Right lobe of liver (tissue), 6 donors: ENCODE results near the gene COLGALT1. TPM values are rescaled to one million over a fixed set of nuclear protein-coding genes. Genes with fewer than 3 reads are reported as not detected.

Experiments used
- ATAC-seq, 4 donors: fragments of 200-7000 bp; cut with Tn5 transposase; one replicate each; pipeline ENCODE4 v1.9.1; 2020; ENCODE audit warnings: mild to moderate bottlenecking in 4 of 4, moderate library complexity in 4 of 4
- DNase-seq, 3 donors: peaks; one replicate each; pipeline ENCODE4 v3.0.0-alpha.2; 2020
- H3K27ac ChIP-seq, 3 donors: fragments of 200-600 bp; one replicate each; pipeline ENCODE4 v1.8.0; 2022
- H3K27me3 ChIP-seq, 2 donors: fragments of 200-600 bp; one replicate each; pipeline ENCODE4 v1.8.0; 2022
- H3K36me3 ChIP-seq, 4 donors: fragments of 200-600 bp; sonication (generic) in 1 of 4; one replicate each; pipeline versions ENCODE4 v1.5.1 to v1.8.0; 2017 to 2022; ENCODE audit warnings: control low read depth in 1 of 4
- H3K4me1 ChIP-seq, 4 donors: fragments of 200-600 bp; sonication (generic) in 1 of 4; one replicate each; pipeline versions ENCODE4 v1.5.1 to v1.8.0; 2017 to 2022; ENCODE audit warnings: control low read depth in 1 of 4
- H3K4me3 ChIP-seq, 3 donors: fragments of 200-600 bp; one replicate each; pipeline ENCODE4 v1.8.0; 2022
- H3K9me3 ChIP-seq, 4 donors: fragments of 200-600 bp; sonication (generic) in 1 of 4; one replicate each; pipeline versions ENCODE4 v1.5.1 to v1.8.0; 2017 to 2022; ENCODE audit warnings: control low read depth in 1 of 4
- POLR2A ChIP-seq: fragments of 450-650 bp; IDR thresholded peaks from one replicate; pipeline ENCODE4 v1.6.1; 2017; ENCODE audit warnings: antibody characterized with exemption, mild to moderate bottlenecking
- WGBS: methylation state at CpG from one replicate; pipeline ENCODE4 v1.1.6; 2018; ENCODE audit warnings: low coverage, low lambda C conversion rate; ENCODE audit not compliant: insufficient coverage; ENCODE audit errors: missing lambda C conversion rate; 5-methylcytosine and 5-hydroxymethylcytosine counted together
- intact Hi-C, 2 donors: fragments of 100-400 bp; cut with DNase I; formaldehyde crosslinking; loops; one replicate each; pipeline versions ENCODE4 v1.11.2 to v1.14.1; 2022
- total RNA-seq, 6 experiments: library from RNA; depleted of rRNA in 2 of 6; stranded (reverse); fragments of >200 nt in 2 of 6; fragmentation: NEBNext Ultra II Directional in 3 of 6; extraction: Animal tissue kit (Norgen Biotek cat#: 25700) in 3 of 6; gene quantifications; one replicate each; pipeline versions ENCODE4 v1.1.0 to v1.2.4, GENCODE V29; 2016 to 2023
- TF ChIP-seq, protein P1 (sequence below), 4 donors: fragments of 200-600 bp in 3 of 4; fragments of 450-650 bp in 1 of 4; IDR thresholded peaks; one replicate each; pipeline versions ENCODE4 v1.5.1 to v1.8.0; 2016 to 2022; ENCODE audit warnings: antibody characterized with exemption in 4 of 4, mild to moderate bottlenecking in 2 of 4
- donor health status: DM: no; HTN: yes; CAD: no.
- donor health status: DM: no; HTN: no; CAD: no.
- donor health status: DM: no; HTN: no; CAD: no.
- donor health status: DM: no; HTN: yes; CAD: no.
- donor health status: DM: no; HTN: yes; CAD: no.

The COLGALT1 gene
- total RNA-seq, 6 experiments from 2014 or later = 23.2 to 36.8 (median 31.1) TPM

DNA sequence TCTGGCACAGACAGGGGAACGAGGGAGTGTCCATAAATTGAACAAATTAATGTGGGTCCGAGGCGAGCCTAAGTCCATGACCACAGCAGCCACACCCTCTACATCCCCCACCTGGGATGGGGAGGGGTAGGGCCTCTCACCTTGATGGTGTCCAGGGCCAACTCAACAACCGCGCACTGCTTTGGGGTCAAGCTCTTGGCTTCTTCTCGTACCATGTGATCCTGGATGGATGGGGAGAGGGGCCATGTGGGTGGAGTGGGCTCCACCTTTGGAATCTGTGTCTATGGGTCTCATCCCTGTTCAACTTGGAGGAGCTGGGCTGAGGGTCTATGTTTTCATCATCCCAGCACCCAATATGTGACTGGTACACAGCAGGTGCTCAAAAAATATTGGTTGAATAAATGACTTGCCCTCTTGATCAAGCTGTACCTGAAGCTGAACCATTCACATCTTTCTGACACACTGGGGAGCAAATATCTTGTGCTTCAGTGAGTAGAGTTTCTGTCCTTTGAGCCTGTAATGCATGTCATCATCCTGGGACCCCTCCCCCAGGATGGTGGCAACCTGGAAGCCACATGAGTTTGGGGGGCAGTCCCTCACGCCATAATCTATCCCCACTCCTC lies 62.9 kb downstream of the COLGALT1 start:
- TF ChIP-seq, protein P1, sequence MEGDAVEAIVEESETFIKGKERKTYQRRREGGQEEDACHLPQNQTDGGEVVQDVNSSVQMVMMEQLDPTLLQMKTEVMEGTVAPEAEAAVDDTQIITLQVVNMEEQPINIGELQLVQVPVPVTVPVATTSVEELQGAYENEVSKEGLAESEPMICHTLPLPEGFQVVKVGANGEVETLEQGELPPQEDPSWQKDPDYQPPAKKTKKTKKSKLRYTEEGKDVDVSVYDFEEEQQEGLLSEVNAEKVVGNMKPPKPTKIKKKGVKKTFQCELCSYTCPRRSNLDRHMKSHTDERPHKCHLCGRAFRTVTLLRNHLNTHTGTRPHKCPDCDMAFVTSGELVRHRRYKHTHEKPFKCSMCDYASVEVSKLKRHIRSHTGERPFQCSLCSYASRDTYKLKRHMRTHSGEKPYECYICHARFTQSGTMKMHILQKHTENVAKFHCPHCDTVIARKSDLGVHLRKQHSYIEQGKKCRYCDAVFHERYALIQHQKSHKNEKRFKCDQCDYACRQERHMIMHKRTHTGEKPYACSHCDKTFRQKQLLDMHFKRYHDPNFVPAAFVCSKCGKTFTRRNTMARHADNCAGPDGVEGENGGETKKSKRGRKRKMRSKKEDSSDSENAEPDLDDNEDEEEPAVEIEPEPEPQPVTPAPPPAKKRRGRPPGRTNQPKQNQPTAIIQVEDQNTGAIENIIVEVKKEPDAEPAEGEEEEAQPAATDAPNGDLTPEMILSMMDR (IDR thresholded peaks at IDR 0.05) = no peak
- no peak for TF ChIP-seq POLR2A
- intact Hi-C loops = no loop called here
- H3K4me3 ChIP-seq = no peak overlapping the region

DNA sequence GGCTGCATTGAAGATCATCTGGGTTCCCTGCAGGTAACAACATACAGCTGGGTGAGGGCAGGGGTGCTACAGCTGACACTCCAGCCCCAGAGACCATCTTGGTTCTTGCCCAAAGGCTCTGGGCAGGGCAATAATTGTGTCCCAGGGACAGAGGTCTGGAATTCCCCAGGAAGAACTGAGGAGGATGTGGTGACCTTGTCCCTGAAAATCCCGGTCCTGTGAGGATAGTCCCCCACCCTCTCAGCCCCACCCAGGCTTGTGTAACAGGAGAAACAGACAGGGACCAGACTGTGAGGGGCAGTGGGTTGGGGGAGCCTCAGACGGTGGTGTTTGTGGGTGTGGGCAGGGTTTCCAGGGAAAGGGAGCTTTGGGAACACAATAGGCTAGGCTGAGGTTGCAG lies 63.5 kb downstream of the COLGALT1 start:
- WGBS = 13% methylated on average over 2 of the region's 2 CpGs
- Histone ChIP-seq H3K27ac (no peak overlapping the region), H3K27me3 (no peaks in the 10 kb centered on the region), H3K9me3 (no peaks in the 10 kb centered on the region), H3K4me1 (no peaks in the 10 kb centered on the region), H3K36me3 (no peaks in the 10 kb centered on the region), H3K4me3 (no peak overlapping the region)
- TF ChIP-seq, protein P1 (IDR thresholded peaks at IDR 0.05) = no peak
- no peak for TF ChIP-seq POLR2A
- intact Hi-C loops = no loop called here
- DNase-seq (peak in 1 of 3 donors; percentile 15), ATAC-seq (no peak)

More for the DNA sequence above, 62.9 kb downstream of the COLGALT1 start:
- peak in 1 of 3 donors; percentile 7 for DNase-seq
- Histone ChIP-seq H3K27me3 (no peaks in the 10 kb centered on the region), H3K4me1 (no peaks in the 10 kb centered on the region), H3K27ac (no peak overlapping the region), H3K9me3 (no peaks in the 10 kb centered on the region), H3K36me3 (no peaks in the 10 kb centered on the region)
- WGBS = 74% methylated on average over 4 of the region's 7 CpGs
- ATAC-seq = no peak

DNA sequence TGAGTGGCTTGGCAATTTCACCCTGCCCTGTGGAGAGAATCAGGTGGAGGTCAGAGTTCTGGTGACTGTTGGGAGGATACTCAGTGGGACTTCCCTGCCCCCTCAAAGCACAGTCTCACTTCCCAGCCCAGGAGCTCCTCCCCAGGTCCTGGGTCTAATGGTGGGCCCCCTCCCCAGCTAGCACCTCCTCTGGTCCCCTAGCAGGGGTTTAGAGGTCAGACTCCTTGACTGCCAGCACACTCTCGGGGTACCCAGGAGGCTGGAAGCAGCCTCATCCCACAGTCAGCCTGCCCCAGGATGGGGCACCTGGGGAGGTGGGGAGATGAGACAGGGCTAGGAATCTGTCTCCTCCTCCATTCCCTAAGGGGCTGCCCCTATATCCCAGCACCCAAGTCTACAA lies 65.2 kb downstream of the COLGALT1 start:
- H3K36me3 ChIP-seq = no peaks in the 10 kb centered on the region
- no peak overlapping the region for H3K4me3 ChIP-seq
- ATAC-seq = no peak
- DNase-seq = peak in 1 of 3 donors; percentile 20
- TF ChIP-seq, protein P1 (IDR thresholded peaks at IDR 0.05) = no peak
- no peak for TF ChIP-seq POLR2A
- no CpG with 5 or more reads among the region's 1 CpG for WGBS
- H3K4me1 ChIP-seq = no peaks in the 10 kb centered on the region
- no peak overlapping the region for H3K27ac ChIP-seq
- intact Hi-C loops = no loop called here
- H3K27me3 ChIP-seq = no peaks in the 10 kb centered on the region
- no peaks in the 10 kb centered on the region for H3K9me3 ChIP-seq

DNA sequence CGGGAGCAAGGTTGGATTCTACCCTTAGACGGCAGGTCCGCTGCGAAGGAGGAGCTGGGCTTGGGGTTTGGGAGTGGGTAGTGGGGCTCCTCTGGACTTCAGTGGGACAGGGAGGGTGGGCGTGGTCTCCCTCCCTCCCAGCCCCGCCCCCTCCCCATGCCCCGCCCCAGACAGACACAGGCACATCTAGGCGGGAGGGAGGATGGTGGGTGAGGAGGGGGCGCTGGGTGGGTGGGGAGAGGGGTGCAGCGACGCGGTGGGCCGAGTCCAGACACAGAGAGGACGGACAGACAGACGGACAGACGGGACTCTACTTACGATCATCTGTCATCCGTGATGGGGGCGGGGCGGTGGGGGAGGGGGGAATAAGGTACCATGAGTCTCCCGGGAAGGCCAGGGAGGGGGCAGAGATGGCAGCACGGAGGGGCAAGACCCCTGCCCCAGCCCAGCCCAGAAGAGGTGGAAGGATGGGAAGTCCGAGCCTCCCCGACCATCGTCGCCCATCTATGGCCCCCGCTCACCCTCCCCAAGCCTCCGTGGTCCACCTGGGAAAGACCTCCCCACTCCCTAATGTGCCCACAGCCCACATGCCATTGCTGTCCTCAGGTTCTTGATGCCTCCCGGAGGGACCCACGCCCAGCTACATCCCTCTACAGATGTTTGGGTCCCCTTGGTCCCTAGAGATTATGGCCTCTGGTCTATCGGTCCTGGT lies 67.9 kb downstream of the COLGALT1 start:
- H3K4me1 ChIP-seq = no peaks in the 10 kb centered on the region
- TF ChIP-seq, protein P1 (IDR thresholded peaks at IDR 0.05) = no peak
- TF ChIP-seq POLR2A = no peak
- no peak overlapping the region for H3K4me3 ChIP-seq
- H3K9me3 ChIP-seq = no peaks in the 10 kb centered on the region
- H3K36me3 ChIP-seq = no peaks in the 10 kb centered on the region
- no peak for ATAC-seq
- H3K27me3 ChIP-seq = no peaks in the 10 kb centered on the region
- 77% methylated on average over 14 of the region's 31 CpGs for WGBS
- H3K27ac ChIP-seq = no peak overlapping the region
- no peak for DNase-seq
- intact Hi-C loops = no loop called here
